Embryonic facial prominence (tissue), 1 donor: ENCODE data around the gene TMEM271.
"Not testable (repeated sequence)": the region's sequence is repeated elsewhere in the genome, so short reads cannot be mapped to it uniquely, and the experiment has no call there.

Source experiments
- DNase-seq: peaks from one replicate; pipeline ENCODE4 v3.0.0-alpha.2; 2016; ENCODE audit errors: extremely low spot score

TMEM271 gene

DNA sequence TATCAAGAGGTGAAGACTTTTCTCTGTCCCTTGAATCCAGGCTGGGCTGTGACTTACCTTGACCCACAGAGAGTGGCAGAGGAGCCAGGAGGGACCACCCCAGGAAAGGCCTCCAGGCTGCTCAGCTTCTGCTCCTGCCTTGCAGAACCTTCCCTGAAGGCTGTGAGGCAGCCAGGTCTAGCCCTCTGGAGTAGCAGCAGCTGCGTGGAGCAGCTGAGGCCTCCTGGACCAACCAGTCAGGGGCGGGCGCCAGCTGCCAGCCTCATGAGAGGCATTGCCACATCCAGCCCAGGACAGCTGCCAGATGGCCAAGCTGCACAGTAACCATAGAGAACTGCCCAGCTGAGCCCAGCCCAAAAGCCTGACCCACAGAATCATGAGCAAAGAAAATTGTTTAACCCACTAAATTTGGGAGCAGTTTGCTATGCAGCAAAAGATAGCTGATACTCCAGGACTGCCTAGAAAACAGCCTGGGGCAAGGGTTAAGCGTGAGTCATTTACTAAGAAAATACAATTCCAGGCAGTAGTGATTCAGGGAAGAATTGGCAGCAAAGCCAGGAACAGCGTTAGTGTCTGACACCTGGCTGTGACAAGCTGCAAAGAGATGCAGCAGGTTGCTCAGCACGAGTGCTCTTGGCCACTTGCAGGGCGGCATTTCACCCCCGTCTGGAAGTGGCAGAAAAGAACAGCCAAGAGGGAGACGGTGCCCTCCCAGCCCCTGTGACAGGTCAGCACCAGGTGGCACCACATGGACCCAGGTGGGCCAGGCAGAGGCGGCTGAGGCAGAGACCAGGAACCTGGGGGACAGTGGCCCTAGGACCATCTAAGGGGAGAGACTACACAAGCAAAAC is 34.5 kb upstream of the TMEM271 start:
- DNase-seq = no peak

DNA sequence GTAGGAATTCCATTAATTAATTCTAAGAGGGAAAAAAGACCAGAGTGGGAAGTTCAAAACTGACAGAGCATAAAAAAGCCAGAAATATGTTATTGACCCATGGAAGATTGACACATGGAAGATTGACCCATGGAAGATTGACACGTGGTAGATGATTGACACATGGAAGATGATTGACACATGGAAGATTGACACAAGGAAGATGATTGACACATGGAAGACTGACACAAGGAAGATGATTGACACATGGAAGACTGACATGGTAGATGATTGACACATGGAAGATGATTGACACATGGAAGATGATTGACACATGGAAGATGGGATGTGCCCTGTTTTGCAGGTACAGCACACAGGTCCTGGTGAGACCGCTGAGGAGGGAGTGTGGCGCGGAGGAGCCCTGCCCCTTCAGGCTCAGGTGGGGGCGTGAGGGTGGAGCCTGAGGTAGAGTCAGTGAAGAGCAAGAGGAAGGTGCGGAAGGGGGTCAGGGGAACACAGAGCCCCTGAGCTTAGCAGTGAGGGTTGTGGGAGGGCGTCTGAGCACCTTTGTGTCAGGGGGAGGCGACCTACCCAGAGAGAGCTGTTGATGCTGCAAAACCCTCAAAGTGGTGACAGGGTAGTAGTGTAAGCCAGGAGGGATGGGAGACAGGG is 33.4 kb upstream of the TMEM271 start:
- no peak for DNase-seq

DNA sequence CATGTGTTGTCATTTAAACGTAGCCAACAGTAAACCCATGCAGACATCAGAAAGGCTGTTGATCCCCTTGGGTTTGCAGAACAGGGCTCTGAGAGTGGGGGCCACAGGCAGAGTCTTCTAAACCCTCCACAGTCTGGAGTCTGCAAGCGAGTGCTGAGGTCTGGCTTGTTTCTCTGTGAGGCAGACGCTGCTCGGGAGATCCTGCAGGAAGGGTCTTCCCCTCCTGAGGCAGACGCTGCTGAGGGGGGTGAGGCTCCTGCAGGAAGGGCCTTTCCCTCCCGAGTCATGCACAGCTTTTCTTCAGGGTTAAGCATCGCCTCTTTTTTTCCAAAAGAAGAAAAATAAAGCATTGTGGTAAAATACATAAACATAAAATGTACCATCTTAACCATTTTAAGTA is 32.1 kb upstream of the TMEM271 start:
- no peak for DNase-seq

DNA sequence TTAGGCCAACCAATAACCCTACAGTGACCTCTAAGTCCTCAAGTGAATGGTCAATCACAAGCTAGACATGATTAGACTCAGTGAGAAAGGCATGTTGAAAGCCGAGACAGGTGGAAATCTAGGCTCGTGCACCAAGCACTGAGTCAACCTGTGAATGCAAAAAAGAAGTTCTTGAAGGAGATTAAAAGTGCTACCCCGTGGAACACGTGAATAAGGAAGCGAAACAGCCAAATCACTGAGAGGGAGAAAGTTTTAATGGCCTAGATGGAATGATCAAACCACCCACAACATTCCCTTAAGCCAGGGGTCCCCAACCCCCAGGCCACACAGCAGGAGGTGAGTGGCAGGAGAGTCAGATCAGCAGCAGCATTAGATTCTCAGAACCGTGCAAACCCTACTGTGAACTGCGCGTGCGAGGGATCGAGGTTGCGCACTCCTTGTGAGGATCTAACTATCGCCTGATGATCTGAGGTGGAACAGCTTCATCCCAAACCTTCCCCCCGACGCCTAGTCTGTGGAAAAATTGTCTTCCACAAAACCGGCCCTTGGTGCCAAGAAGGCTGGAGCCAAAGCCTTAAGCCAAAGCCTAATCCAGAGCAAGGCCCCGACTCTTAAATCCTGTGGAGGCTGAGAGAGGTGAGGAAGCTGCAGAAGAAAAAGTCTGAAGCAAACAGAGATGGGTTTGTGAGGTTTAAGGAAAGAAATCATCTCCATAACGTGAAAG is 29.8 kb upstream of the TMEM271 start:
- DNase-seq = no peak

DNA sequence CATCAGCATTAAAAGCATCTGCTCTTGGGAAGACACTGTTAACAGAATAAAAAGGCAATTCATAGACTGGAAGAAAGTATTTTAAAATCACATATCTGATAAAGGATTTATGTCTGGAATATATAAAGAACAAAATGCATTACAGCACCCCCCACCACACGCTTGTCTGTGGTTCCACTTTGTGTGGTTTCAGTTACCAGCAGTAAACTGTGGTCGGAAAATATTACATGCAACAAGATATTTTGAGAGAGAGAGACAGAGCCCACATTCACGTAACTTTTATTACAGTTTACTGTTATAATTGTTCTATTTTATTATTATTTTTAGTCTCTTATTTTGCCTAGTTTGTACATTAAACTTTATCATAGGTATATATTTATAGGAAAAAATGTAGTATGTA is 28.0 kb upstream of the TMEM271 start:
- DNase-seq = no peak

DNA sequence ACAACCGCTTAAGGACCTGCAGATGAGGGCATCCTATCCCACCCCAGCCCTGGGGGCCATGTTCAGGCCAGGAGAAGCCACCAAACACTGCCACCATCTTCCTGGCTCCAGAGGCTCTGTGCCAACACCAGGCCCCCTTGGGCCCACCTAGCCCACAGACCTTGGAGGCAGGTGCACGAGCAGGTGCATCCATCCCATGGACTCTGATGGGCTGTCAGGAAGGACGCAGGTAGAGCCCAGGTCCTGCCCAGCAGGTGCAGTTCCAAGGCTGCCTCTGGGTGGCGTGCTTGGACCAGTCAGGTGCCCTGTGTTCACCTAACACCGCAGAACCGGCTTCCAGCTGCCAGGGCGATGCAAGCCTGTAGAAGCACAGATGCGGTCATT is 26.5 kb upstream of the TMEM271 start:
- DNase-seq = no peak

DNA sequence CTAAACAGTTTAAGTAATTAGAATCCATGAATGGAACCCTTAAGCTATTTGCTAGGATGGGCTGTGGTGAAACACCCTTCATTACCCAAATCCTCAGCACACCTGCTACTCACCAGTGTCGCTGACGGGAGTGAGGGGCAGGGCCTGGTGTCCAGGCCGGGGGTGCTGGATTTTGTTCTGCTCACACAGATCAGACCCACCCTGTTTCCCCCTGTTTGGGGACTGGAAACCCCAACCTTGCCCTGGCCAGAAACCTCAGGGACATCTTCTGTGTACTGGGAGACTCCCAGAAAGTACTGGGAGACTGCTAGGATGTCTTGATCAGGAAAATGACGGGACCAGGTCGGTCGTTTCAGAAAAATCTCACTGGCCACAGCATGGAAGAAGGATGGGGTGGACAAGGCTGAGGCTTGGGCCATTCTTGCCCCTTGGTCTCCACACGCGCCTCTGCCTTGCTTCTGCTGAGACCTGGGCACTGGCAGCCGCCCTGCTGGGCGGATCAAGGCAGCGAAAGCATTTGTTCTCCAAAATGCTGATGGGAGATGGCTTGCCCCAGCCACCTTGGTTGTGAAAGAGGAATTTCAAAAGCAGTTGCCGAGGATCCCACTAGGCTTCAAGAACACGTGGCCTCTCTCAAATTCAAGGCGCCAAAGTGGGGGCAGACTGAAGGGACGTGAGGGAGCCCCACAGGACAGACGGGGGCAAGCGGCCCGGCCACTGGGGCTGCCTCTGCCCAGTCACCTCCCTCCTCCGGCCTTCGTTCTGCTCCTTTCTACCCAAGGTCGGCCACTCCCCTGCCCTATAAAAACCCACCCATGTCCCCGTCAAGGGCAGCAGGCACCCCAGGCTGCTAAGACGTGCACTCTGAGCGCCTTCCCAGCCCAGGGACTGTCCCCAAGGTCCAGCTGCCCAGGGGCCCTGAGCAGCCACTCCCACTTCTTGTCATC is 25.8 kb upstream of the TMEM271 start:
- no peak for DNase-seq

DNA sequence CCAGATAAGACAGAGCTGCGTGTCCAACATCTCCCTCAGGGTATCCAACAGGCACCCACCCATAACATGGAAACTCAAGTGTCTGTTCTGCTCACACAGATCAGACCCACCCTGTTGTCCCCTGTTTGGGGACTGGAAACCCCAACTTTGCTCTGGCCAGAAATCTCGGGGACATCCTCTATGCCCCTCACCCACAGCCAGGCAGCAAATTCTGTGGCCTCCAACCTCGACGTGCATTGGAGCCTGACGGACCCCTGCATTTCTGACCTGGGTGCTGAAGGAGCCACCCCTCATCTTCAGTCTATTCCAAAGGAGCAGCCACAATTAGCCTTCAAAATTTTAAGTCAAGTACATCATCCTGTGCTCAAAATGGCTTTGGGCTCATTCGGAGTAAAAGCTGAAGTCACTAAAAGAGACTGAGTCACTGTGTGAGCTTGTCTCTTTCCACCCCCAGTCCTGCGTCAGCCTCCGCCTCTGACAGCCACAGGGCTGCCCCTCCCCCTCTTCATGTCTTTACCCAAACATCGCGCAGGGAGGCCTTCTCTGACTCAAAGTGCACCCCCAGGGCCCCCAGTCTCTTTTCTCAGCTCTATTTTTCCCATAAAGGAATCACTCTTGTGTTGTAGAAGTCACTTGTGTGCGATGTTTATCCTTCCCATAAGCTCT is 24.9 kb upstream of the TMEM271 start:
- no peak for DNase-seq

DNA sequence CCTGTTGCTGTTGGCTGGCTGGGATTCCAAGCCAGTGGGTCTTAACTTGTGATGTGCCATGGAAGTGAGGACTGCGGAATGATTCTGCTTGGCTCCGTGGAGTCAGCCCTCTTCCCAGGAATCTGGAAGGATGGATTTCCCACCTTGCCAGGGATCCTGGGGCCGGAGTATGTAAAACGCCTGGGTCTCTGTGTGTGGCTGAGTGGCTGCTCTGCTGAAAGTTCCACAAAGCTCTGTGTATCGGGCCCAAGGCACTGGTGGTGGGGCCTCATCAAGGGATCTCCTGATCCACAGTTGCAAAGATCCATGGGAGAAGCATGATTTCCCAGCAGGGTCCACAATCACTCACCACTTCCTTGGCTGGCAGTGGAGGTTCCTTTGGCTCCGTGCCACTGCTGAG is 24.1 kb upstream of the TMEM271 start:
- DNase-seq = no peak

DNA sequence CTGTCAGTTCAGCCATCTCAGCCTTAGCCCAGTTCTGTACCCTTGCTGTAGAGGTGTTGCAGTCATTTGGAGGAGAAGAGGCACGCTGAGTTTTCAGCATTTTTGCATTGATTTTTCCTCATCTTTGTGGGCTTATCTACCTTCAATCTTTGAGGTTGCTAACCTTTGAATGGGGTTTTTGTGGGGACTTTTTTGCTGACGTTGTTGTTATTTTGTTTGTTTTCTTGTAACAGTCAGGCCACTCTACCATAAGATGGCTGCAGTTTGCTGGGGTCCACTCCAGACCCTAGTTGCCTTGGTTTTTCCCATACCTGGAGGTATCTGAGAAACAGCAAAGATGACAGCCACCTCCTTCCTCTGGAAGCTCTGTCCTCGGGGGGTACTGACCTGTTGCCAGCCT is 22.8 kb upstream of the TMEM271 start:
- DNase-seq = no peak

DNA sequence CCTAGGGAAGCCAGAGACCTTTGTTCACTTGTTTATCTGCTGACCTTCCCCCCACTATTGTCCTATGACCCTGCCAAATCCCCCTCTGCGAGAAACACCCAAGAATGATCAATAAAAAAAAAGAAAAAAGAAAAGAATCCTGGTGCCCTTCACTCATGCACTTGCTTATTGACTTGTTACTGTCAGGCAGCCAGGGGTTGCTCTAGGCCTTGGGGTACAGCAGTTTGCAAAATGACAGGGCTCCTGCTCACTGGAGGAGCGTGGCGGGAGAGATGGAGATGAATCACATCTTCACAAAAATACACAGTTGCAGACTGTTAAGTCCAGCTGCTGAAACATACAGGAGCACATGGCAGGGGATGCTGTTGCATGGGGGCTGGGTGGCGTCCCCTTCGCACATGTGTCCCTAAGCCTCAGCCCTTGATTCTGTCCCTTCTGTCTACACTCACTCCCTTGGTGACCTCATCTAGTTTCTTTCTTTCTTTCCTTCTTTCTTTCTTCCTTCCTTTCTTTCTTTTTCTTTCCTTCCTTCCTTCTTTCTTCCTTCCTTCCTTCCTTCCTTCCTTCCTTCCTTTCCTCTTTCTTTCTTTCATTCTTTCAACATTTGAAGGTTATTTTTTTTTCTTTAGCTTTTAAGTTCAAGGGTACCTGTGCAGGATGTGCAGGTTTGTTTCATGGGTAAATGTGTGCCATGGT is 16.9 kb upstream of the TMEM271 start:
- no peak for DNase-seq

DNA sequence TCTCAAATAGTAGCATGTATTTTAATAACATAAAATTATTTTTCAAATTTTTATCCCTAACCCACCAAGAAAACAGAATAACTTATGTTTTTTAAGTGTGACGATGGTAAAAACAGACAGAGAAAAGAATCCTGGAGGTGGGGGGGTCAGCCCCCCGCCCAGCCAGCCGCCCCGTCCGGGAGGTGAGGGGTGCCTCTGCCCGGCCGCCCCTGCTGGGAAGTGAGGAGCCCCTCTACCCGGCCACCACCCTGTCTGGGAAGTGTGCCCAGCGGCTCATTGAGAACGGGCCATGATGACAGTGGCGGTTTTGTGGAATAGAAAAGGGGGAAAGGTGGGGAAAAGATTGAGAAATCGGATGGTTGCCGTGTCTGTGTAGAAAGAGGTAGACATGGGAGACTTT is 16.1 kb upstream of the TMEM271 start:
- not testable (repeated sequence) for DNase-seq

DNA sequence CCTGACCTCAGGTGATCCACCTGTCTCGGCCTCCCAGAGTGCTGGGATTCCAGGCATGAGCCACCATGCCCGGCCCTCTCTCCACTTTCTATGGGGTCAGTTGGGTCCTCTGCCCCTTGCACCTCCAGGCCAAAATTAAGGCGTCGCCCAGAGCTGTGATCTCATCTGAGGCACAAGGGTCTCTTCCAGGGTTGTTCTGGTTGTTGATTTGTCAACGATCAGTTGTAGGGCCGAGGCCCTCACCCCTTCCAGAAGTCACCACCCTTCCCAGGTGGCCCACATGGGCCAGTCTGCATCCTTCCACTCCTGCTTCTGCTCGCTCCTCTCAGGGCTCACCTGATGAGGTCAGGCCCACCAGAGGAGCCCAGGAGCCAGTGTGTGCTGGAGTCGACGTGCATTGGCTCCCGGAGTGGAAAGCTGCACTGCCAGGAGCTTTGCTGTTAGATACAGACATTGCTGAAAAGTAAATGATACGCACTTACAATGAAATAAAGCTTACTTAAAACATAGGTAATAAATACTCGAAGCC is 14.3 kb upstream of the TMEM271 start:
- DNase-seq = no peak

DNA sequence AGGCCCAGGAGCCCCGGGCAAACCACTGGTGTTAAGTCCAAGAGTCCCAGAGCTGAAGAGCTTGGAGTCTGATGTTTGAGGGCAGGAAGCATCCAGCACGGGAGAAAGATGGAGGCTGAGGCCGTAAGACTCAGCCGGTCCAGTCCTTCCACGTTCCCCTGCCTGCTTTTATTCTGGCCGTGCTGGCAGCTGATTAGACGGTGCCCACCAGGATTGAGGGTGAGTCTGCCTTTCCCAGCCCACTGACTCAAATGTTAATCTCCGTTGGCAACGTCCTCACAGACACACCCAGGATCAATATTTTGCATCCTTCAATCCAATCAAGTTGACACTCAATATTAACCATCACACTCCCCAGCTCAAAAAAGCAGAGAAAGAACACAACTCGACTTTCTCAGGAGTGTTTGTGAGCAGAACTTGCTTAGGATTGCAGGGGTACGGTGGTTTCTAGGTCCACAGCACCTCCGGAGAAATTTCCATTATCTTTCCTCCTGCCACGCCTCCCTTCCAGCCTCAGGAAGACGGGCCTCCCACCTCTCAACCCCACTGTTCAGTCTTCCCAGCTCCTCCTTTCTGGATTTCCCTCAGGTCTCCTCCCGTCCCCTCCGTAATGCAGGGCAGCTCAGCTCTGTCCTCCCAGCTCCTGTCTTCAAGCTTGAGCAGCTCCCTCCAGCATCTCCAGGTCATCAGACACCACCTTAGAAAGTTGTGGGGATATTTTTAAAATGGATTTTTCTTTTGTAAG is 13.3 kb upstream of the TMEM271 start:
- no peak for DNase-seq

DNA sequence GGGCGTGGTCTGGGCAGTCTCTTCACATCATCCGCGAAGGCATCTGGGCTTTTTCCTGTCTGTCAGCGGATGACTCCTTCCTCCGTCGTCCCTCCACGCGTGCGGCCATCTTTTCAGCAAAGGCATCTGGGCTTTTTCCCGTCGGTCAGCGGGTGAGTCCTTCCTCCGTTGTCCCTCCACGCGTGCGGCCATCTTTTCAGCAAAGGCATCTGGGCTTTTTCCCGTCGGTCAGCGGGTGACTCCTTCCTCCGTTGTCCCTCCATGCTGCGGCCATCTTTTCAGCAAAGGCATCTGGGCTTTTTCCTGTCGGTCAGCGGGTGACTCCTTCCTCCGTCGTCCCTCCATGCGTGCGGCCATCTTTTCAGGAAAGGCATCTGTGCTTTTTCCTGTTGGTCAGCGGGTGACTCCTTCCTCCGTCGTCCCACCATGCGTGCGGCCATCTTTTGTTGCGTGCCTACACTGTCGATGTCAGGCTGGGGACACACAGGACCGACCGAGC is 12.3 kb upstream of the TMEM271 start:
- no peak for DNase-seq

DNA sequence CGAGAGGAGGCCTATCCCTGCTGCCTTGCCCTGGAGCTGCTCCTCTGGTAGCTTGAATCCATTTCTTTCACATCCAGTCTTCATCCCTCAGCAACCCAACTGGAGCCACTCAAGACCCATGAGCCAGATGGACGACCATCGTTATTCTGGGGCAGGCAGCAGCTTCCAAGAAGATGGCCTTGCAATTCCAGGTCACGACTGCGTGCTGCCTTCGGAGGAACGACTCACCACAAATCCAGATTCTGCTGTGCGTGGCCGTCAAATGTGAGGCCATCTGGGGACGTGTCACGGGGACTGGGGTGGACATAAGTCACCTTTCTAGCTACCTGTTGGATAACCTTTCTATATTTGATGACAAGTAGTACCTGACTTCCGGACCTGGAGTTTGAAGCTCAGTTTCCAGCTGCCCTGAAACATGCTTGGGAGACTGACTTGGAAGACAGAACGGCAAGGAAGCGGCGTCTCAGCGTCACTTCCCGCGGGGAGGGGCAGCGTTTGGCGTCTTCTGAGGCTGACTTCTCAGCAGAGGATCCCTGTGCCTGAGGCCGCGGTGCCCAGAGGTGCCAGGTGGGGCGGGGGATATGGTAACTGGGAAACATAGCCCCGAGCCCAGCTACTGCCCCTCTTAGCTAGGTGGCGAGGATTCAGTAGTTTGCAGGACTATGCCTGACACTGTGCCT is 11.7 kb upstream of the TMEM271 start:
- no peak for DNase-seq

DNA sequence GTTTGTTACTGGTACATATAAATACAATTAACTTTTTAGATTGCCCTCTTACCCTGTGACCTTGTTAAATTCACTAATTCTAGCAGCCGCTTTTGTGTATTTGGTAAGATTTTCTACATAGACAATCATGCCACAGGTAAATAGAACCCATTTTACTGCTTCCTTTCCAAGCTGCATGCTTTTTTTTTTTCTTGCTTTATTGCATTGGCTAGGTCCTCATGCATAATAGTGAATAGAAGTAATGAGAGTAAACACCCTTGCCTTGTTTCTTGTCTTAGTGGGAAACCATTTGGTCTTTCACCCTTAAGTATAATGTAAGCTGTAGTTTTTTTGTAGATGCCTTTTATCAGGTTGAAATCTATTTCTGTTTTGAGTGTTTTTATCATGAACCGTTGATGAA is 7.7 kb upstream of the TMEM271 start:
- no peak for DNase-seq

DNA sequence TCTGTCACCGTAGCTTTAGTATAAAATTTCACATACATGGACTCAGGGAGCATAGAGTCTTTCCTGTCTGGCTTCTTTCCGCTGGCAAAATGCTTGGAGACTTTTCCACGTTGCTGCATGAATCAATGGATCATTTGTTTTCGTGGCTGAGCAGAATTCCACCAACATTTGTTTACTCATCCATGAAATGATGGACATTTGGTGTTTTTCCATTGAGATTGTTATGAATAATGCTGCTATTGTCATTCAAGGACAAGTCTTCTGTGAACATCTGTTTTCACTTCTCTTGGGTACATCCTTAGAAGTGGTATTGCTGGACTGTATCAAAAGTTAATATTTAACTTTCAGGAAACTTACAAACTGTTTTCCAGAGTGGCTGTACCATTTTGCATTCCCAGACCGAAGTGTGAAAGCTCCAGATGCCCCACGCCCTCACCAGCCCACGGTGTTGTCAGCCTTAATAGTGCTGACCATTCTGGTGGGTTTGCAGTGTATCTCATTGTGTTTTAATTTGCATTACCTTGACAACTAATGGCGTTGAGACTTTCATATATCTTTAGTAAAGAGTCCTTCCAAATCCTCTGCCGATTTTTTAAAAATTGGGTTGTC is 5.8 kb upstream of the TMEM271 start:
- no peak for DNase-seq
